Large intestine (tissue), 12 donors: Measurements from ENCODE around the gene DEDD. TPM values are rescaled to one million over a fixed set of nuclear protein-coding genes. Genes with fewer than 3 reads are reported as not detected.

ENCODE experiments used
- DNase-seq, 2 donors: peaks; one replicate each; pipeline versions ENCODE4 v3.0.0 to v3.0.0-alpha.2; 2013
- H3K27ac ChIP-seq: one replicate; pipeline ENCODE4 v1.5.1; 2013; ENCODE audit warnings: low read length
- H3K27me3 ChIP-seq: 2 replicates; pipeline ENCODE4 v1.6.1; 2013; ENCODE audit warnings: low read length; ENCODE audit not compliant: control insufficient read depth, insufficient read depth
- H3K36me3 ChIP-seq: 2 replicates; pipeline ENCODE4 v1.6.1; 2013; ENCODE audit warnings: low read length; ENCODE audit not compliant: control insufficient read depth, insufficient read depth
- H3K4me1 ChIP-seq: one replicate; pipeline ENCODE4 v1.6.1; 2013; ENCODE audit warnings: low read length; ENCODE audit not compliant: control insufficient read depth, insufficient read depth
- H3K4me3 ChIP-seq: one replicate; pipeline ENCODE4 v1.5.1; 2013; ENCODE audit warnings: low read length
- H3K9me3 ChIP-seq: one replicate; pipeline ENCODE4 v1.6.1; 2013; ENCODE audit warnings: mild to moderate bottlenecking, low read depth, low read length, moderate library complexity; ENCODE audit not compliant: control insufficient read depth
- WGBS: methylation state at CpG from one replicate; pipeline ENCODE4 v1.1.5; 2013; ENCODE audit warnings: low lambda C conversion rate; ENCODE audit not compliant: insufficient coverage; 5-methylcytosine and 5-hydroxymethylcytosine counted together
- long read RNA-seq, 11 donors: transcript quantifications; one replicate each; lab custom pipeline, GENCODE V29; 2026
- polyA plus RNA-seq: library from polyadenylated mRNA; unstranded; fragments of 120-200 nt; gene quantifications from one replicate; pipeline ENCODE4 v1.2.1, GENCODE V29; 2013

DEDD gene
- 33.0 TPM for polyA plus RNA-seq
- long read RNA-seq, donor 1, transcript DEDD-202 (6 exons, 2,345 nt): major isoform, 5 of 5 reads
- long read RNA-seq, donor 1, partial matches to known transcripts: 0 of 5 reads
- long read RNA-seq, donor 1, other reads (novel, unspliced or antisense): 0 of 5 reads
- long read RNA-seq, donor 2, transcript DEDD-202 (6 exons, 2,345 nt): major isoform, 6 of 6 reads
- long read RNA-seq, donor 2, partial matches to known transcripts: 0 of 6 reads
- long read RNA-seq, donor 2, other reads (novel, unspliced or antisense): 0 of 6 reads
- long read RNA-seq, donor 3: 0 reads
- long read RNA-seq, donor 4, partial matches to known transcripts: 0 of 2 reads
- long read RNA-seq, donor 4, other reads (novel, unspliced or antisense): 0 of 2 reads
- long read RNA-seq, donor 5, partial matches to known transcripts: 0 of 5 reads
- long read RNA-seq, donor 5, other reads (novel, unspliced or antisense): 0 of 5 reads
- long read RNA-seq, donor 6, transcript DEDD-202 (6 exons, 2,345 nt): major isoform, 6 of 7 reads
- long read RNA-seq, donor 6, partial matches to known transcripts: 0 of 7 reads
- long read RNA-seq, donor 6, other reads (novel, unspliced or antisense): 0 of 7 reads
- long read RNA-seq, donor 7, transcript DEDD-202 (6 exons, 2,345 nt): major isoform, 6 of 7 reads
- long read RNA-seq, donor 7, partial matches to known transcripts: 0 of 7 reads
- long read RNA-seq, donor 7, other reads (novel, unspliced or antisense): 0 of 7 reads
- long read RNA-seq, donor 8, transcript DEDD-202 (6 exons, 2,345 nt): major isoform, 6 of 34 reads
- long read RNA-seq, donor 8, partial matches to known transcripts: 26 of 34 reads
- long read RNA-seq, donor 8, other reads (novel, unspliced or antisense): 0 of 34 reads
- long read RNA-seq, donor 9, partial matches to known transcripts: 0 of 9 reads
- long read RNA-seq, donor 9, other reads (novel, unspliced or antisense): 0 of 9 reads
- long read RNA-seq, donor 10, transcript DEDD-202 (6 exons, 2,345 nt): major isoform, 6 of 9 reads
- long read RNA-seq, donor 10, partial matches to known transcripts: 0 of 9 reads
- long read RNA-seq, donor 10, other reads (novel, unspliced or antisense): 0 of 9 reads
- long read RNA-seq, donor 11, partial matches to known transcripts: 0 of 4 reads
- long read RNA-seq, donor 11, other reads (novel, unspliced or antisense): 0 of 4 reads

- no peaks in the 10 kb centered on the region for H3K27me3 ChIP-seq
- no CpG with 5 or more reads among the region's 68 CpGs for WGBS
- H3K9me3 ChIP-seq: no peaks in the 10 kb centered on the region
- H3K4me3 ChIP-seq: peak within 1 kb of the TSS; percentile 70
- DNase-seq: peak; percentile 95 to 99
- H3K36me3 ChIP-seq: peaks cover 21% of the 10 kb centered on the region
- peaks cover 5% of the 10 kb centered on the region for H3K4me1 ChIP-seq
- peak within 1 kb of the TSS; percentile 95 for H3K27ac ChIP-seq
Observed at GRCh38 chr1:161132410-161133219, at the start of gene DEDD. DEDD (minus strand) TSS chr1:161132667; CDS start chr1:161124462, 8,205 bp downstream.

GRCh38 chr1:161182214-161182613, 49.7 kb upstream of the DEDD start:
- H3K36me3 ChIP-seq: no peaks in the 10 kb centered on the region
- H3K9me3 ChIP-seq: no peaks in the 10 kb centered on the region
- H3K4me3 ChIP-seq: no peak overlapping the region
- peaks cover 4% of the 10 kb centered on the region for H3K4me1 ChIP-seq
- no peak for DNase-seq
- no CpG with 5 or more reads among the region's 1 CpG for WGBS
- no peak overlapping the region for H3K27ac ChIP-seq
- H3K27me3 ChIP-seq: no peaks in the 10 kb centered on the region

- Histone ChIP-seq H3K4me3 (no peak overlapping the region), H3K4me1 (peaks cover 12% of the 10 kb centered on the region), H3K27ac (no peak overlapping the region), H3K27me3 (no peaks in the 10 kb centered on the region), H3K9me3 (no peaks in the 10 kb centered on the region), H3K36me3 (peaks cover 3% of the 10 kb centered on the region)
- DNase-seq: no peak
- WGBS: no CpG with 5 or more reads among the region's 1 CpG
Observed at GRCh38 chr1:161180639-161181038, 48.2 kb upstream of the DEDD start.

- no peak overlapping the region for H3K4me3 ChIP-seq
- H3K27ac ChIP-seq: no peak overlapping the region
- DNase-seq: no peak
- no peaks in the 10 kb centered on the region for H3K27me3 ChIP-seq
- peaks cover 12% of the 10 kb centered on the region for H3K36me3 ChIP-seq
- H3K9me3 ChIP-seq: no peaks in the 10 kb centered on the region
- H3K4me1 ChIP-seq: peaks cover 12% of the 10 kb centered on the region
- WGBS: no CpG with 5 or more reads among the region's 3 CpGs
Observed at GRCh38 chr1:161179698-161180097, 47.2 kb upstream of the DEDD start.

- peak overlapping the region; percentile 92 for H3K4me3 ChIP-seq
- H3K4me1 ChIP-seq: peaks cover 12% of the 10 kb centered on the region
- WGBS: 20% methylated on average over 1 of the region's 9 CpGs
- H3K36me3 ChIP-seq: peaks cover 26% of the 10 kb centered on the region
- no peaks in the 10 kb centered on the region for H3K9me3 ChIP-seq
- H3K27ac ChIP-seq: peak overlapping the region; percentile 55
- no peaks in the 10 kb centered on the region for H3K27me3 ChIP-seq
- no peak for DNase-seq
Observed at GRCh38 chr1:161177936-161178244, 45.4 kb upstream of the DEDD start.

- no CpG with 5 or more reads among the region's 50 CpGs for WGBS
- peaks cover 32% of the 10 kb centered on the region for H3K36me3 ChIP-seq
- peak; percentile 62 to 91 for DNase-seq
Observed at GRCh38 chr1:161177112-161177935, 44.9 kb upstream of the DEDD start, which contains the start of gene B4GALT3. B4GALT3 (minus strand) TSS chr1:161177507; CDS start chr1:161176060, 1,447 bp downstream.

GRCh38 chr1:161176468-161177111, 44.1 kb upstream of the DEDD start:
- Histone ChIP-seq H3K4me3 (peak overlapping the region; percentile 92), H3K27me3 (no peaks in the 10 kb centered on the region), H3K9me3 (no peaks in the 10 kb centered on the region), H3K4me1 (peaks cover 12% of the 10 kb centered on the region), H3K27ac (peak overlapping the region; percentile 55), H3K36me3 (peaks cover 39% of the 10 kb centered on the region)
- WGBS: 80% methylated on average over 1 of the region's 17 CpGs
- no peak for DNase-seq

More at GRCh38 chr1:161177112-161177935, 44.9 kb upstream of the DEDD start, which contains the start of gene B4GALT3:
- Histone ChIP-seq H3K9me3 (no peaks in the 10 kb centered on the region), H3K4me1 (peaks cover 12% of the 10 kb centered on the region), H3K27me3 (no peaks in the 10 kb centered on the region), H3K4me3 (peak within 1 kb of the TSS; percentile 92), H3K27ac (peak within 1 kb of the TSS; percentile 55)

GRCh38 chr1:161175771-161176453, 43.4 kb upstream of the DEDD start:
- DNase-seq: no peak
- peak overlapping the region; percentile 92 for H3K4me3 ChIP-seq
- no peaks in the 10 kb centered on the region for H3K27me3 ChIP-seq
- H3K9me3 ChIP-seq: no peaks in the 10 kb centered on the region
- WGBS: no CpG with 5 or more reads among the region's 10 CpGs
- H3K27ac ChIP-seq: no peak overlapping the region
- peaks cover 12% of the 10 kb centered on the region for H3K4me1 ChIP-seq
- peaks cover 46% of the 10 kb centered on the region for H3K36me3 ChIP-seq
